GM06990 (cell line): ENCODE results near the gene TFAP2D.

Experiments
- DNase-seq: peaks from one replicate; pipeline ENCODE4 v3.0.0-alpha.2; 2011; ENCODE audit not compliant: insufficient read length; ENCODE audit errors: extremely low read depth
- H3K27me3 ChIP-seq: replicated peaks from 2 replicates; pipeline ENCODE4 v1.6.0; 2011; ENCODE audit warnings: low read length; ENCODE audit not compliant: control insufficient read depth, insufficient read depth
- H3K36me3 ChIP-seq: 2 replicates; pipeline ENCODE4 v1.5.1; 2011; ENCODE audit warnings: low read length; ENCODE audit not compliant: control insufficient read depth, insufficient read depth
- H3K4me3 ChIP-seq: replicated peaks from 2 replicates; pipeline ENCODE4 v1.5.1; 2011; ENCODE audit warnings: low read depth, mild to moderate bottlenecking, control low read depth, low read length
- CTCF ChIP-seq: IDR thresholded peaks from 2 replicates; pipeline ENCODE4 v1.5.1; 2011; ENCODE audit warnings: low read length, control low read depth, mild to moderate bottlenecking, inconsistent platforms; ENCODE audit not compliant: insufficient read depth, poor library complexity, severe bottlenecking

The TFAP2D gene

DNA sequence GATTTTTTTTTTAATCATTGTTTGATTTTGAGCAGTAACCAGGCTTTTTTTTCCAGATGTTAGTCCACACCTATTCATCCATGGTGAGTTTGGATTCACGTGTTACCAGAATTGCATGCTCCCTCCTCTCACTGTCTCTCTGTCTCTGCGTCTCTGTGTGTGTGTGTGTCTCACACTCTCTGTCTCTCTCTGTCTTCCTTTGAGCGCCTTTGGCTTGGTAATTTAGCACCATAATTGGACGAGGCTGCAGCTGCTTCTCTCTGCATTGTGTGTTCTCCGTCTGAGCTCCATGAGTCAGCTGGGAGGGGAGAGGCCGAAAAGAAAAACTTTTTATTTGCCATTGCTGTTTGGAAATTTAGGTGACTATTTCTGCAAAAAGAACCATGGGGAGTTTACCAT lies 108.8 kb downstream of the TFAP2D start:
- no peak for TF ChIP-seq CTCF
- H3K4me3 ChIP-seq, result no peak overlapping the region
- no peak for DNase-seq
- H3K27me3 ChIP-seq, result peaks cover 4% of the 10 kb centered on the region
- no peaks in the 10 kb centered on the region for H3K36me3 ChIP-seq
